ENCODE measurements around the gene C2CD3. TPM values are rescaled to one million over a fixed set of nuclear protein-coding genes. Genes with fewer than 3 reads are reported as not detected.

The C2CD3 gene
- total and polyA plus RNA-seq, 2 of the 4 experiments (the other 2 are of a cell fraction), result 11.1 to 19.2 TPM

- H3K27me3 ChIP-seq (ENCODE audit: control insufficient read depth, insufficient read depth, low read length), result no peaks in the 10 kb centered on the region
- H2AK9ac ChIP-seq (replicated peaks; ENCODE audit: low read depth, low read length, poor library complexity), result no peak overlapping the region
- no peak overlapping the region for H2BK120ac ChIP-seq (ENCODE audit: low read depth, low read length)
- CTCF ChIA-PET, result no interaction called here
- in situ Hi-C loops (cut with MboI; ENCODE audit: low sequenced_read_pairs) (no loop called here), dilution Hi-C loops (cut with HindIII; ENCODE audit: low sequenced_read_pairs, unreplicated experiment) (no loop called here), intact Hi-C loops (cut with micrococcal nuclease) (no loop called here)
- H2BK15ac ChIP-seq (ENCODE audit: low read depth, low read length), result no peak overlapping the region
- no peak overlapping the region for H4K91ac ChIP-seq (ENCODE audit: insufficient read depth, low read depth, low read length)
- H3K9ac ChIP-seq (ENCODE audit: low read depth, low read length), result no peak overlapping the region
- no peak overlapping the region for H2BK5ac ChIP-seq (ENCODE audit: low read depth, low read length, poor library complexity, severe bottlenecking)
- H3K4me2 ChIP-seq (ENCODE audit: low read depth, low read length), result no peak overlapping the region
- H3K27ac ChIP-seq (ENCODE audit: insufficient read depth, low read length), result no peak overlapping the region
- no CpG with 5 or more reads among the region's 3 CpGs for WGBS, 2 experiments (ENCODE audit: extremely low coverage in 2 of 2, insufficient read length in 1 of 2)
- peaks cover 12% of the 10 kb centered on the region for H3K36me3 ChIP-seq (ENCODE audit: control insufficient read depth, insufficient read depth, low read length)
- H3K4me1 ChIP-seq (ENCODE audit: control insufficient read depth, insufficient read depth, low read length), result no peaks in the 10 kb centered on the region
- POLR2A ChIA-PET (ENCODE audit: unreplicated experiment), result no interaction called here
- no peak overlapping the region for H3K4me3 ChIP-seq (ENCODE audit: insufficient read depth, low read depth, low read length)
- no peak for TF ChIP-seq CHD1 (IDR thresholded peaks at IDR 0.05; ENCODE audit: low read depth, low read length)
- no peak for TF ChIP-seq RCOR1 (IDR thresholded peaks at IDR 0.05; ENCODE audit: insufficient replicate concordance, low read length)
- TF ChIP-seq POLR2A (IDR thresholded peaks at IDR 0.05; ENCODE audit: low read depth, low read length), result no peak
- TF ChIP-seq RFX5 (IDR thresholded peaks at IDR 0.05; ENCODE audit: low read depth, low read length), result no peak
- no peak for TF ChIP-seq ELK1 (IDR thresholded peaks at IDR 0.05; ENCODE audit: borderline replicate concordance, low read depth, low read length)
- no peak for TF ChIP-seq FOS (IDR thresholded peaks at IDR 0.05; ENCODE audit: low read depth, low read length)
- TF ChIP-seq SMC3 (IDR thresholded peaks at IDR 0.05; ENCODE audit: low read depth, low read length), result no peak
- TF ChIP-seq RAD21 (IDR thresholded peaks at IDR 0.05; ENCODE audit: low read length), result no peak
- TF ChIP-seq MXI1 (IDR thresholded peaks at IDR 0.05; ENCODE audit: borderline replicate concordance, low read depth, low read length), result no peak
- TF ChIP-seq NFE2L2 (IDR thresholded peaks at IDR 0.05; ENCODE audit: low read depth, low read length), result no peak
- no peak for TF ChIP-seq CTCF (conservative IDR thresholded peaks at IDR 0.05; ENCODE audit: low read depth, low read length)
- TF ChIP-seq MAZ (IDR thresholded peaks at IDR 0.05; ENCODE audit: borderline replicate concordance, low read depth, low read length), result no peak
- TF ChIP-seq USF2 (IDR thresholded peaks at IDR 0.05; ENCODE audit: low read depth, low read length), result no peak
- TF ChIP-seq CEBPB (IDR thresholded peaks at IDR 0.05; ENCODE audit: low read depth, low read length), result no peak
- TF ChIP-seq MAFK (IDR thresholded peaks at IDR 0.05; ENCODE audit: low read depth, low read length), result no peak
- no peak for TF ChIP-seq BHLHE40 (IDR thresholded peaks at IDR 0.05; ENCODE audit: low read depth, low read length)
- no peak overlapping the region for H3K23ac ChIP-seq (ENCODE audit: low read depth, low read length)
- H2BK20ac ChIP-seq (ENCODE audit: low read depth, low read length), result no peak overlapping the region
- BruUV-seq (replicated peaks), result no TSS peak
- H4K5ac ChIP-seq (ENCODE audit: low read depth, low read length), result no peak overlapping the region
- no peak overlapping the region for H3K14ac ChIP-seq (replicated peaks; ENCODE audit: low read depth, low read length)
- no peaks in the 10 kb centered on the region for H4K20me1 ChIP-seq (ENCODE audit: insufficient read depth, low read length)
- H4K8ac ChIP-seq (ENCODE audit: low read depth in 2 of 2, low read length in 2 of 2), result no peak overlapping the region
- H3K18ac ChIP-seq (ENCODE audit: low read depth, low read length), result no peak overlapping the region
- no peak overlapping the region for H2AK5ac ChIP-seq (ENCODE audit: low read depth, low read length)
- H3K4ac ChIP-seq (ENCODE audit: low read depth, low read length), result no peak overlapping the region
- DNase-seq (no peak), ATAC-seq (ENCODE audit: low read depth) (no peak)
- H3K9me1 ChIP-seq (ENCODE audit: insufficient read depth, low read length), result 0 out of 2 replicates have a peak, but pooled peaks cover 5% of the 10 kb centered on the region
- no peak overlapping the region for H2AFZ ChIP-seq (replicated peaks; ENCODE audit: low read length, poor library complexity)
- no peak overlapping the region for H3K56ac ChIP-seq (ENCODE audit: extremely low read depth, insufficient read depth, low read length)
- H3K9me3 ChIP-seq (ENCODE audit: control insufficient read depth, insufficient read depth, low read length), result no peaks in the 10 kb centered on the region
- no peaks in the 10 kb centered on the region; a peak in 1 of 4 replicates for H3K79me1 ChIP-seq (ENCODE audit: low read depth in 1 of 2, low read length in 2 of 2)
Measured at GRCh38 chr11:74077193-74077592, 93.6 kb downstream of the C2CD3 start.
